NCI-H1694 treated with DMSO at 0.1 percent for 48 hours (cell line): ENCODE results near the gene PRDM1.

Source experiments
- DNase-seq: peaks from one replicate; lab custom pipeline; 2025; lab: John Stamatoyannopoulos, UW

PRDM1 gene

GRCh38 chr6:106116125-106116832, 30.1 kb downstream of the PRDM1 start:
- no peak for DNase-seq

- DNase-seq = no peak
Measured at GRCh38 chr6:106117579-106117978, 31.4 kb downstream of the PRDM1 start.

GRCh38 chr6:106118835-106119431, 32.8 kb downstream of the PRDM1 start:
- no peak for DNase-seq

GRCh38 chr6:106119546-106119945, 33.4 kb downstream of the PRDM1 start:
- DNase-seq = no peak

DNA sequence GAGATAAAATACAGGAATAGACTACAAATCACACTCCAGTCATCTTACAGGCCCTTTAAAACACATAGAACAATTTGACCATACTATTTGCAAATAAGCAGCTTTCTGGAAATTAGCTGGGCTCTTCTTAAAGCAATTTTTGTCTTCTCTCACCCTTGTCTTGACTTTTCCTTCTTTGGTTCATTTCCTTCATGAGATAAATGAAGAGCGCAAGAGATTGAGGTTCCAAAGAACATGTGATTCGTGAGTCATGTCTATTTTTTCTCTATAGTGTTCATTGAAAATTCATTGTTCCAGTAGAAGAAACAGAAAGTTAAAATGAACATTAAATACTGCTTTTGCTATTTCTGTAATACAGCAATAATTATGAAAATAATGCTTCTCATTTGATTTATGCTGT, 33.9 kb downstream of the PRDM1 start:
- DNase-seq = no peak

DNA sequence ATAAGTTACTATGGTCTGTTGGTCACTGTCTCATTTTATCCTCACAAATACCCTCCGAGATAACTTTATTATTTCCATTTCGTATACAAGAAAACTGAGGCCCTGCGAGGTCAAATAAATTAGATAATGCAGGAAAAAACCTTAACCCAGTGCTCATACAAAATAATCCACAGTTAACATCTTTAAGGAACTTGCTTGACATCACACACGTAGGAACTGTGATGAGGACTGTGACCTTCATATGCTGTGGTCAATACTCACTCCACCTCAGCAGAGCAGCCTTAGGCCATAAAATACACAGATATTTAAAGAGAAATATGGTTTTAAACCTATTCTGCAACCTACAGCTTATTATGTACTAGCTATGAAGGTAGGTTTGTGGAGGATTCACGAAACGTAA, 34.3 kb downstream of the PRDM1 start:
- no peak for DNase-seq

- DNase-seq = no peak
Measured at GRCh38 chr6:106122306-106122918, 36.3 kb downstream of the PRDM1 start.

DNA sequence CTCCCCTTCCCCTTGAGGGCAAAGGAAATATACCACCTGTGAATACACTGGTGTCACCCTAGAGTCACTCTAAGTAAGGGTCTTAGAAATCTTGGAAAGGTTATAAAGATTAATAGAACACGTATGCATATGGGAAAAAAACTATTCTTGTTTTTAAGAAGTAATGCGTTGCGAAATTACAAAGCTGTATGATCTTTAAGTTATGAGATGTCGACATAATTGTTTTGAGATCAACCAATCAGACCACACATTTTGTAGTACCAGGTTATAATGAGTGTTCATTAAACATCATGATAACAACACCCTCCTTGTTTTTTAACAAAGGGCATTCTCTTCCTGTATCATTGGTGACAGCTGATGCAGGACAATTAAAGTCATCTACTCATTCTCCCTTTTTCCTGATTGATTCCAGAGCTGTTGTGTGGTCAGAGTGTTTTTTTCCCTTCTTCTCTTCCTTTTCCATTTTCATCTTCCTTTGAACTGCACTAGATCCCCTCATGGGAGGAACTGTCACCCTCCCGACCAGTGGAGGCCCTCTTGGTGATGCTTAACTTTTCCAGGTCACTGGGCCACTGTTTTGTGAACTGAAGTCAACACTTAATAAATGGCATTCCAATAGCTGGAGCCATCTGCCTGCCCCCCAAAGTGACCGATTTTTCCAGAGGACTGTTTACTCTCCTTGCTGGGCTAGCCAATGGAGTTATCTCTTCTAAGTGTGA, 37.0 kb downstream of the PRDM1 start:
- no peak for DNase-seq

- no peak for DNase-seq
Measured at GRCh38 chr6:106124015-106124414, 37.9 kb downstream of the PRDM1 start.

GRCh38 chr6:106124437-106125430, 38.6 kb downstream of the PRDM1 start:
- no peak for DNase-seq

DNA sequence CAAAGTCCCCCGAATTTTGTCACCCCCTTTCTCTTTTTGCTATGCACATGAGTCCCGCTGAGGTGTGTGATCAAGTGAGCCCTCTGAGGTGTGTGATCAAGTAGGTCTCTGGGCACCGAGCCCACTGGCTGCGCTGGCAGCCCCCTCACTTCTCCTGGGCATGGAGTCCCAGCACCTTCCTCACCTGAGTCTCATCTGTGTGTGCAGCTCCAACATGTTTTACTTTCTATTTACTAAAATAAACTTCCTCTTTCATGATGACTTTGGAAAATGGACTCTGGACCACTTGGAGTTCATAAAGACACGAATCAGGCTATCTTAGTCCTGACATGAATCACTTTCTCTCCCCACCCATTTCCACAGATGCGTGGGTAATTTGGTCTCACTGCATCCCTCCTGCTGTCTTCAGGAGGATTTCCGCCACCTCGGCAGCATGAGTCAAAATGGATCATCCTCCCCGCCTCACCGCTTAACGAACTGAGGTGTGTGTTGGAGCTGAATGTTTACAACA, 39.8 kb downstream of the PRDM1 start:
- no peak for DNase-seq

GRCh38 chr6:106126482-106126881, 40.3 kb downstream of the PRDM1 start:
- DNase-seq = no peak

GRCh38 chr6:106128981-106129781, 43.0 kb downstream of the PRDM1 start:
- no peak for DNase-seq

GRCh38 chr6:106132153-106132698, 46.1 kb downstream of the PRDM1 start:
- DNase-seq = no peak

GRCh38 chr6:106133040-106133439, 46.9 kb downstream of the PRDM1 start:
- DNase-seq = no peak

DNA sequence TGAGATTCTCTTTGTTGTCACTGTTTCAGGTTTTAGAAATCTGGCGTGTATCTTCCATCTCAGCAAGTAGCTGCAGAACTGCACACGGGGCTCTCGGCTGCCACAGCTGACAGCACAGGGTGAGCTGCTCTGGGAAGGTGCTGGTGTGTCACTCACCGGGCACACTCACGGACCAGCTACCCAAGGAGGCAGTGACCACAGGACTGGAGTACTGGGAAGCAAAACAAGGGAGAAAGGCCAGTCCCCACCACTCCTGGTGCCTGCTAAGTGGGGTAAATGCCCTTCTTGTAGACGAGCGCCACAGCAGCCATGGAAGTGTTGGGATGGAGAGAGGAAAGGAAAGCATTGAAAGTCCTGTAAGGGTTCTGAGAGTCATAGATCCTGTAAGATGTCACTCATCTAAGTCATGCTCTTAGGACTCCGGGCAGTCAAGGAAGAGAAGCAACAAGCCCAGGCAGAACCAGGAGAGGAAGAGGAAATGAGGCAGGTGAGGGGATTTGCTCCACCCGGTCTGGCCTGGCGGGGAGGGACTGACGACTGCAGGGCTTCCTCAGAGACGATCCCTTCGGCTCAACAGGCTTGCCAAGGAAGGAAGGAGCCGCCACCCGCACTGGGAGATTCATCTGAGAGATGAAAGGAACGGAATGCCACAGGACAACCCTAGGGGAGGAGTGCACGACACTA, 48.1 kb downstream of the PRDM1 start:
- DNase-seq = no peak

GRCh38 chr6:106134906-106135634, 48.9 kb downstream of the PRDM1 start:
- no peak for DNase-seq

GRCh38 chr6:106135911-106136571, 49.9 kb downstream of the PRDM1 start:
- DNase-seq = no peak
